Measurements from ENCODE around the gene MRPS17.

Gene MRPS17

GRCh38 chr7:55996856-55997500, 45.3 kb downstream of the MRPS17 start:
- H3K4me3 ChIP-seq: no peak overlapping the region
- no peak for DNase-seq (ENCODE audit: low spot score)
- no peak overlapping the region for H3K27ac ChIP-seq
- no peak for TF ChIP-seq CTCF (IDR thresholded peaks at IDR 0.05)

- no peak for TF ChIP-seq CTCF (IDR thresholded peaks at IDR 0.05)
- DNase-seq (ENCODE audit: low spot score): no peak
- Histone ChIP-seq H3K4me3 (no peak overlapping the region), H3K27ac (no peak overlapping the region)
These were observed 52.1 kb downstream of the MRPS17 start for GRCh38 chr7:56003749-56004148.
